Measurements from ENCODE around the gene HMGA1.

HMGA1 gene

DNA sequence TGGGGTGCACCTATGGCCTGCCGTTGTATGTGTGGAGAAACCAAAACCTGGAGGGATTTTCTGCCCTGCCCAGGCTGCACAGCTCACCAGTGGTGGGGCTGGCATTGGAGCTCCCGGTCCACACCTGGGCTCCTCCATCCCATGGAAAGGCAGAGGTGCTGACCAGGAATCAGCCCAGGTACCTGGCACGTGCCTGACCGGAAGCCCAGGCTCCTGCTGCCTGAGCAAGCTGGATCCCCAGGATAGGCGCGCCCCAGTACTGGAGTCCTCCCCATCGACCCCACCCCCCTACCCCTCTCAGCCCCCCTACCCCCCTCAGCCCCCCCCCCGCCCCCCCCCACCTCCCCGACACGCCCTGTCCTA lies 39.9 kb upstream of the HMGA1 start:
- H3K9me3 ChIP-seq (ENCODE audit: insufficient read depth, low read depth, low read length): no peaks in the 10 kb centered on the region
- no peaks in the 10 kb centered on the region for H3K27me3 ChIP-seq (ENCODE audit: insufficient read depth, low read length, poor library complexity, severe bottlenecking)
- H3K4me3 ChIP-seq (ENCODE audit: low read length, poor library complexity, severe bottlenecking): peak overlapping the region; percentile 75
- no peaks in the 10 kb centered on the region for H4K20me1 ChIP-seq (ENCODE audit: insufficient read depth, low read length, poor library complexity, severe bottlenecking)
- no peaks in the 10 kb centered on the region for H3K36me3 ChIP-seq (ENCODE audit: insufficient read depth, low read length)
- H3F3A ChIP-seq (ENCODE audit: low read depth): 0 out of 2 replicates have a peak, but pooled peaks cover 3% of the 10 kb centered on the region
- peaks cover 5% of the 10 kb centered on the region for H3K4me1 ChIP-seq (ENCODE audit: insufficient read depth, low read length, poor library complexity, severe bottlenecking)
- TF ChIP-seq CTCF (conservative IDR thresholded peaks at IDR 0.05; ENCODE audit: low read length) (no peak), EZH2phosphoT487 (IDR thresholded peaks at IDR 0.05; ENCODE audit: borderline replicate concordance) (no peak)
- H3K9me2 ChIP-seq (replicated peaks; ENCODE audit: low read depth, low read length): no peaks in the 10 kb centered on the region
- H3K4me2 ChIP-seq (ENCODE audit: low read depth, low read length, poor library complexity, severe bottlenecking): peak overlapping the region; percentile 96
- H3K9ac ChIP-seq (ENCODE audit: low read depth, low read length, poor library complexity, severe bottlenecking): peak overlapping the region; percentile 67
- H2AFZ ChIP-seq (ENCODE audit: low read length): peak overlapping the region; percentile 99
- H3K79me2 ChIP-seq (ENCODE audit: insufficient read depth, low read length): no peaks in the 10 kb centered on the region

GRCh38 chr6:34200340-34200971 lies 36.2 kb upstream of the HMGA1 start:
- Histone ChIP-seq H3K79me2 (ENCODE audit: insufficient read depth, low read length) (no peaks in the 10 kb centered on the region), H3K4me3 (ENCODE audit: low read length, poor library complexity, severe bottlenecking) (no peak overlapping the region), H4K20me1 (ENCODE audit: insufficient read depth, low read length, poor library complexity, severe bottlenecking) (no peaks in the 10 kb centered on the region), H3F3A (ENCODE audit: low read depth) (0 out of 2 replicates have a peak, but pooled peaks cover 3% of the 10 kb centered on the region), H3K9me3 (ENCODE audit: insufficient read depth, low read depth, low read length) (no peaks in the 10 kb centered on the region), H3K9ac (ENCODE audit: low read depth, low read length, poor library complexity, severe bottlenecking) (no peak overlapping the region), H2AFZ (ENCODE audit: low read length) (no peak overlapping the region), H3K4me2 (ENCODE audit: low read depth, low read length, poor library complexity, severe bottlenecking) (no peak overlapping the region), H3K4me1 (ENCODE audit: insufficient read depth, low read length, poor library complexity, severe bottlenecking) (peaks cover 5% of the 10 kb centered on the region), H3K27me3 (ENCODE audit: insufficient read depth, low read length, poor library complexity, severe bottlenecking) (no peaks in the 10 kb centered on the region), H3K36me3 (ENCODE audit: insufficient read depth, low read length) (no peaks in the 10 kb centered on the region), H3K9me2 (replicated peaks; ENCODE audit: low read depth, low read length) (no peaks in the 10 kb centered on the region)
- TF ChIP-seq EZH2phosphoT487 (IDR thresholded peaks at IDR 0.05; ENCODE audit: borderline replicate concordance): no peak

DNA sequence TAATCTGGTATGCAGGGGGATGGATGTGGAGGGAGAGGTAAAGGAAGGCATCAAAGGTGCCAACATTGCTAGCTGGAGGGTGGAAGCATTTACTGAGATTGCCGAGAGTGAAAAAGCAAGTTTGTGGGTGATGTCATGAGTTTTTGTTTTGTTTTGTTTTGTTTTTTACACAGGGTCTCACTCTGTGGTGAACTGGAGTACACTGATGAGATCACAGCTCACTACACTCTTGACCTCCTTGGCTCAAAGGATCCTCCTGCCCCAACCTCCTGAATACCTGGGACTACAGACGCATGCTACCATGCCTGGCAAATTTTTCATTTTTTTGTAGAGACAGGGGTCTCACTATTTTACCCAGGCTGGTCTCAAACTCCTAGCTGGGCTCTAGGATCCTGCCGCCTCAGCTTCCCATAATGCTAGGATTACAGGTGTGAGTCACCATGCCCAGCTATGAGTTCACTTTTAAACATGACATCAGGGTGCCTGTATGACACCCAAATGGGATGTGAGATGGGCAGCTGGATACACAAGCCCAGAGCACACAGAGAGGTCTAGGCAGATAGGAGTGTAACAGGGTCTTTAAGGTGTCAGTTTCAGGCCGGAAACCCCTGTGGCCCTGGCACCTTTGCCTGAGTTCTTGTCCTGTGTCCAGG lies 35.1 kb upstream of the HMGA1 start:
- no peak overlapping the region for H2AFZ ChIP-seq (ENCODE audit: low read length)
- no peak overlapping the region for H3K4me2 ChIP-seq (ENCODE audit: low read depth, low read length, poor library complexity, severe bottlenecking)
- H3K9me2 ChIP-seq (replicated peaks; ENCODE audit: low read depth, low read length): no peaks in the 10 kb centered on the region
- no peak overlapping the region for H3K9ac ChIP-seq (ENCODE audit: low read depth, low read length, poor library complexity, severe bottlenecking)
- H3K27me3 ChIP-seq (ENCODE audit: insufficient read depth, low read length, poor library complexity, severe bottlenecking): no peaks in the 10 kb centered on the region
- no peaks in the 10 kb centered on the region for H3K9me3 ChIP-seq (ENCODE audit: insufficient read depth, low read depth, low read length)
- H3K79me2 ChIP-seq (ENCODE audit: insufficient read depth, low read length): no peaks in the 10 kb centered on the region
- no peak overlapping the region for H3K4me3 ChIP-seq (ENCODE audit: low read length, poor library complexity, severe bottlenecking)
- no peaks in the 10 kb centered on the region for H3K36me3 ChIP-seq (ENCODE audit: insufficient read depth, low read length)
- TF ChIP-seq EZH2phosphoT487 (IDR thresholded peaks at IDR 0.05; ENCODE audit: borderline replicate concordance): no peak
- TF ChIP-seq CTCF (conservative IDR thresholded peaks at IDR 0.05; ENCODE audit: low read length): no peak
- H3F3A ChIP-seq (ENCODE audit: low read depth): 0 out of 2 replicates have a peak, but pooled peaks cover 3% of the 10 kb centered on the region
- H3K4me1 ChIP-seq (ENCODE audit: insufficient read depth, low read length, poor library complexity, severe bottlenecking): peaks cover 2% of the 10 kb centered on the region
- H4K20me1 ChIP-seq (ENCODE audit: insufficient read depth, low read length, poor library complexity, severe bottlenecking): no peaks in the 10 kb centered on the region

Data from Loucy (cell line).